ENCODE measurements around the gene VMP1.
"Not testable (repeated sequence)": the region's sequence is repeated elsewhere in the genome, so short reads cannot be mapped to it uniquely, and the experiment has no call there.

The VMP1 gene

DNA sequence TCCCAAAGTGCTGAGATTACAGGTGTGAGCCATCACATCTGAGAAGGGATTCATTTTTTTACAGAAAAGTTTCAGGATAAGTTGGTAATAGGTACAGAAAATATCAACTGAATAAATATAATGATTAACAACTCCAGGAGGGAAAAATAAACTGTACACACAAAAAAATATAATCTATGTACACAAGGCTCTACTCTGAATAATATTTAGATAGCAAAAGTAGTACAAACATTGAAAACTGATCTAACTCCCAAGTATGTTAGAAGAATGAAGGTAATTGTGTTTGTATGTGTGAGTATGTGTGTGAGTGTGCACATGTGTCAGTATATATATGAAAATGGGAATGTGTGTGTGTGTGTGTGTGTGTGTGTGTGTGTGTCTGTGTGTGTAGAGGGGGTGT is 164.9 kb downstream of the VMP1 start:
- no peak for DNase-seq

DNA sequence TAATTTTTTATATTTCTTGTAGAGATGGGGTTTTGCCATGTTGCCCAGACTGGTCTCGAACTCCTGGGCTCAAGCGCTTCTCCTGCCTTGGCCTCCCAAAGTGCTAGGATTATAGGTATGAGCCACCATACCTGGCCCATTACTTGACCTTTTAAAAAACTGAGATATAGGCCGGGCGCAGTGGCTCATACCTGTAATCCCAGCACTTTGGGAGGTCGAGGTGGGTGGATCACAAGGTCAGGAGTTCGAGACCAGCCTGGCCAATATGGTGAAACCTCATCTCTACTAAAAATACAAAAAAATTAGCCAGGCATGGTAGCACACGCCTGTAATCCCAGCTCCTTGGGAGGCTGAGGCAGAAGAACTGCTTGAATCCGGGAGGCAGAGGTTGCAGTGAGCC is 166.0 kb downstream of the VMP1 start:
- DNase-seq: not testable (repeated sequence)

GRCh38 chr17:59874376-59874775 is 166.9 kb downstream of the VMP1 start:
- DNase-seq: no peak

- DNase-seq: no peak
Observed at GRCh38 chr17:59876107-59876506, 168.7 kb downstream of the VMP1 start.

DNA sequence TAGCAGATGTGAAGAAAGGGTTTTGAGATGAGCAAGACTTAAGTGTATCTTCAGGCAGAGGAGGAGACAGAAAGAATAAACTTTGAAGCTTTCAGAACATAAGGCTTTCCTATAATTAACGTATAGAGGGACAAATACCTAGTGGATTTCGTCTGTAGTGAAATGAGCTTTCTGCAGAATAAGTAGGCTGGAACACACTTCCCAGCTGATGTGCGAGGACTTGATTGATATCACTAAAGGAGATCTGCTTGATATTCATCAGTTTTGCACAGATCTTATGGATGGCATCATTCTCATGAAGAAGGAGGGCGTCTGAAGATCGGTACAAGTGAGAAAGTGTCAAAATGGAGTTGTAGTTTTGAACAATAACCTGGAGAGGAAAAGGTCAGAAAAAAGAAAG is 170.5 kb downstream of the VMP1 start:
- DNase-seq: no peak

DNA sequence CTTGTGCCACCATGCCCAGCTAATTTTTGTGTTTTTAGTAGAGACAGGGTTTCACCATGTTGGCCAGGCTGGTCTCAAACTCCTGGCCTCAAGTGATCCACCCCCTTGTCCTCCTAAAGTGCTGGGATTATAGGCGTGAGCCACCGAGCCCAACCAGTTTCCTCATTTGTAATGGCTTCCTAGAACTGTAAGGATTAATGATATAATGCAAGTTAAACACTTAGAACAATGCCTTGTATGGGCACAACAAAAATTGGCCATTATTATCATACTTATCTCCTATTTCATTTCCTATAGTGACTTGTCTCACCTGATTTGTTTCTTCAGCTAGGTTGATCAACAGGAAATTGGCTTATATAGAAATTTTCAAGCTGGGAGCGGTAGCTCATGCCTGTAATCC is 171.2 kb downstream of the VMP1 start:
- no peak for DNase-seq

GRCh38 chr17:59884861-59885260 is 177.4 kb downstream of the VMP1 start:
- DNase-seq: no peak

GRCh38 chr17:59888145-59888750 is 180.8 kb downstream of the VMP1 start:
- no peak for DNase-seq

GRCh38 chr17:59890720-59891119 is 183.3 kb downstream of the VMP1 start:
- no peak for DNase-seq

Data from NCI-H774 (cell line).